ENCODE measurements around the gene LTA.
A peak's percentile ranks its signal among the peaks of the same experiment; 100 is the strongest.

DNA sequence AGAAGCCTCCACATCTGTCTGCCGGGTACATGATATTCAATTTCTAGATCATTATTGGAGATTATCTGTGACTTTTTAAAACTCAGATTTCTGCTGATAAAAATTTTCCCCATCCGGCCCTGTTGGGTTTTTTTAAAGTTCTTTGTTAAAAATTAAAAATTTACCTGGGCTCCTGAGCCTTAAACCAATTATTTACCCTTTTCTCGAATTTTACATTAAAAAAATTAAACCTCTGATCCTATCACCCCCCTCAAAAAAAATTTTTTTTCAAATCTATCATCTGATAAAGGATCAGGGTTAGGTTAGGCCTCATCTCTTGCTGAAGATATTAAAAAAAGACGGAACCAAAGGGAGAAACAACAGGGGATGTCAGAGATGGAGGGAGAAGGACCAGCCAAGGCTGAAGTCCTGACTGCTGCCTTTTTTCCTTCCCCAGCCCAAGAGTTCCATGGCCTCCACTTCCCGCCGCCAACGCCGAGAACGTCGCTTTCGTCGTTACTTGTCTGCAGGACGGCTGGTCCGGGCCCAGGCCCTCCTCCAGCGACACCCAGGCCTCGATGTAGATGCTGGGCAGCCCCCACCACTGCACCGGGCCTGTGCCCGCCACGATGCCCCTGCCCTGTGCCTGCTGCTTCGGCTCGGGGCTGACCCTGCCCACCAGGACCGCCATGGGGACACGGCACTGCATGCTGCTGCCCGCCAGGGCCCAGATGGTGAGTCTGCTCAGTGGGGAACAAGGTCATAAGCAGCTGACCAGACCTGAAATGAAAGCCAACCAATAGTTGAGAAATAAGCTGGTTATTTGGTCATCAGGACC is 24.2 kb upstream of the LTA start:
- TF ChIP-seq GATA3 (IDR thresholded peaks at IDR 0.05; ENCODE audit: low read depth, low read length) (peak; percentile 26; the same call in 1 of the 2 replicates), GATA2 (IDR thresholded peaks at IDR 0.05; ENCODE audit: low read depth, low read length) (no peak)
